Measurements from ENCODE around the gene ATP9B. TPM values are rescaled to one million over a fixed set of nuclear protein-coding genes. Genes with fewer than 3 reads are reported as not detected.

The ATP9B gene
- total and polyA plus RNA-seq, 2 donors from 2014 or later: 10.0 to 48.2 TPM

DNA sequence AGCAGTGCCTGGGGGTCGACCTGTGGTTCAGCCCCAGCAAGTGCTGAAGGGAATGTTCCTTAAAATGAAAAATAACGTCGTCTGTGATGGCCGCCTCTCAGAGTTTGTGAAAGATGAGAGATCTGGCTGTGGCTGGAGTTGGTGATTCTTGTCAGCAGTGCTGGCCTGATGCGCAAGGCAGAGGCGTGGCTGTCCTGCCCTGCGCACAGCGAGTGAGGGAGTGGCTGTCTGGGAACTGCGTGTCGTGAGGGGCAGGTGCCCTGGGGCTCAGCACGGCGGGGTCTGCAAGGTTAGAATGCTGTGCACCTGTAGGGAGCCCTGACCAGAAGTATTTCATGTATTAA, 335.3 kb downstream of the ATP9B start:
- TF ChIP-seq, protein P1, sequence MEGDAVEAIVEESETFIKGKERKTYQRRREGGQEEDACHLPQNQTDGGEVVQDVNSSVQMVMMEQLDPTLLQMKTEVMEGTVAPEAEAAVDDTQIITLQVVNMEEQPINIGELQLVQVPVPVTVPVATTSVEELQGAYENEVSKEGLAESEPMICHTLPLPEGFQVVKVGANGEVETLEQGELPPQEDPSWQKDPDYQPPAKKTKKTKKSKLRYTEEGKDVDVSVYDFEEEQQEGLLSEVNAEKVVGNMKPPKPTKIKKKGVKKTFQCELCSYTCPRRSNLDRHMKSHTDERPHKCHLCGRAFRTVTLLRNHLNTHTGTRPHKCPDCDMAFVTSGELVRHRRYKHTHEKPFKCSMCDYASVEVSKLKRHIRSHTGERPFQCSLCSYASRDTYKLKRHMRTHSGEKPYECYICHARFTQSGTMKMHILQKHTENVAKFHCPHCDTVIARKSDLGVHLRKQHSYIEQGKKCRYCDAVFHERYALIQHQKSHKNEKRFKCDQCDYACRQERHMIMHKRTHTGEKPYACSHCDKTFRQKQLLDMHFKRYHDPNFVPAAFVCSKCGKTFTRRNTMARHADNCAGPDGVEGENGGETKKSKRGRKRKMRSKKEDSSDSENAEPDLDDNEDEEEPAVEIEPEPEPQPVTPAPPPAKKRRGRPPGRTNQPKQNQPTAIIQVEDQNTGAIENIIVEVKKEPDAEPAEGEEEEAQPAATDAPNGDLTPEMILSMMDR (IDR thresholded peaks at IDR 0.05; ENCODE audit: borderline replicate concordance, extremely low read depth, insufficient read depth): no peak
- Histone ChIP-seq H3K27me3 (ENCODE audit: control insufficient read depth, insufficient read depth, low read length) (no peaks in the 10 kb centered on the region), H3K4me1 (ENCODE audit: control insufficient read depth in 2 of 3, insufficient read depth in 2 of 3, low read depth in 1 of 3, low read length in 3 of 3) (peaks cover 0 to 4% (median 0%) of the 10 kb centered on the region in 3 donors), H3K4me3 (ENCODE audit: low read length in 3 of 3) (no peak overlapping the region), H3K27ac (ENCODE audit: low read depth in 2 of 2, low read length in 2 of 2) (peak overlapping the region in 1 of 2 donors; percentile 16), H3K9ac (ENCODE audit: low read length in 3 of 3) (no peak overlapping the region), H3K9me3 (ENCODE audit: control insufficient read depth in 2 of 3, insufficient read depth in 1 of 3, low read length in 3 of 3) (peaks cover 0 to 2% (median 0%) of the 10 kb centered on the region in 3 donors), H3K36me3 (ENCODE audit: control insufficient read depth in 2 of 3, insufficient read depth in 3 of 3, low read length in 3 of 3) (no peaks in the 10 kb centered on the region)
- DNase-seq (peak in 2 of 5 donors; percentile 1 to 63), FAIRE-seq (no peak)
- intact Hi-C loops (cut with DNase I): no loop called here

- intact Hi-C loops (cut with DNase I): no loop called here
- H3K9ac ChIP-seq (ENCODE audit: low read length in 3 of 3): no peak overlapping the region
- FAIRE-seq: no peak
These were observed 336.0 kb downstream of the ATP9B start for GRCh38 chr18:79405019-79405780.

DNA sequence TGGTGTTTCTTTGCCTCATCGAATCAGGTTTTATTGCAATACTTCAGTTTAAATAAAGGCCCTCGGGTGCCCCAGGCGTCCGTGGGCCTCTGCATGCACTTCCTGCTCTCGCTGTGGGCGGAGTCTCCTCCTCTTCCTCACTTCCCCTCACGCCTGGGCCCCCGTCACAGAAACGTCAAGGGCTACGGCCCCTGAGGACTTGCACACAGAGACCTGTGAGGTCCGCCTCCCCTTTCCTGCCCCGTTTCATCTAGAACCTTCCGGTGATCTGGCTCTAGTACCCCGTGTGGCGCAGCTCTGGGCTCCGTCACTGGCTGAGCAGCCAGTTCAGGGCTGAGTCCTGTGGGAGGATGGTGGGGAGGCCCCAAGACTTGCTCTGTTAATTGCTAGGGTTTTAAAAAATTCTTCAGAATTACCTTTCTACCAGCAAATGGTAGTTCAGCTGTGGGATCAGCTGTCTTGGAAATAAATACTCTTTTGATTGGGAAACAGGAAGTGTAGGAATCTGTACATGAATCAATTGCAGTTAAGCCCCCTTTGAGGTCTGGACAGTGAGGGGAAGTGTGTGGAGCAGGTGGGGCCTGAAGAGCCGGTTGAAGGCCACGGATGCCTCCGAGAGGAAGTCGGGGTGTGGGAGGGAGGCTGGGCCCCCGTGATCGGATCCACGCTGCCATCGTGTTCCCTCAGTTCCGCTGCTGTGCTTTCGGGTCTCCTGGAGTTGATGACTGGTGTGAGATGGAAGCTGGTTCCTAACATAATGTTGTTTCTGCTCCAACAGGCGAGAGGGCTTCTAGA, 336.8 kb downstream of the ATP9B start:
- Histone ChIP-seq H3K27ac (ENCODE audit: low read depth in 2 of 2, low read length in 2 of 2) (peak overlapping the region in 1 of 2 donors; percentile 0), H3K4me1 (ENCODE audit: control insufficient read depth in 2 of 3, insufficient read depth in 2 of 3, low read depth in 1 of 3, low read length in 3 of 3) (peaks cover 0 to 4% (median 0%) of the 10 kb centered on the region in 3 donors), H3K9me3 (ENCODE audit: control insufficient read depth in 2 of 3, insufficient read depth in 1 of 3, low read length in 3 of 3) (peaks cover 0 to 2% (median 0%) of the 10 kb centered on the region in 3 donors), H3K36me3 (ENCODE audit: control insufficient read depth in 2 of 3, insufficient read depth in 3 of 3, low read length in 3 of 3) (no peaks in the 10 kb centered on the region), H3K9ac (ENCODE audit: low read length in 3 of 3) (no peak overlapping the region), H3K4me3 (ENCODE audit: low read length in 3 of 3) (no peak overlapping the region), H3K27me3 (ENCODE audit: control insufficient read depth, insufficient read depth, low read length) (no peaks in the 10 kb centered on the region)
- FAIRE-seq: no peak
- intact Hi-C loops (cut with DNase I): no loop called here
- peak in 1 of 5 donors; percentile 91 for DNase-seq
- TF ChIP-seq, protein P1 (IDR thresholded peaks at IDR 0.05; ENCODE audit: borderline replicate concordance, extremely low read depth, insufficient read depth): no peak

More at GRCh38 chr18:79405019-79405780, 336.0 kb downstream of the ATP9B start:
- Histone ChIP-seq H3K36me3 (ENCODE audit: control insufficient read depth in 2 of 3, insufficient read depth in 3 of 3, low read length in 3 of 3) (no peaks in the 10 kb centered on the region), H3K27ac (ENCODE audit: low read depth in 2 of 2, low read length in 2 of 2) (no peak overlapping the region), H3K4me3 (ENCODE audit: low read length in 3 of 3) (no peak overlapping the region), H3K27me3 (ENCODE audit: control insufficient read depth, insufficient read depth, low read length) (no peaks in the 10 kb centered on the region), H3K9me3 (ENCODE audit: control insufficient read depth in 2 of 3, insufficient read depth in 1 of 3, low read length in 3 of 3) (peaks cover 0 to 2% (median 0%) of the 10 kb centered on the region in 3 donors), H3K4me1 (ENCODE audit: control insufficient read depth in 2 of 3, insufficient read depth in 2 of 3, low read depth in 1 of 3, low read length in 3 of 3) (peaks cover 0 to 4% (median 0%) of the 10 kb centered on the region in 3 donors)
- TF ChIP-seq, protein P1 (IDR thresholded peaks at IDR 0.05; ENCODE audit: borderline replicate concordance, extremely low read depth, insufficient read depth): no peak
- peak in 2 of 5 donors; percentile 18 to 54 for DNase-seq
